Astrocyte (in vitro differentiated cells and primary cell): ENCODE data around the gene HEXIM1.

Experiments
- CTCF ChIP-seq: IDR thresholded peaks from 2 replicates; pipeline ENCODE4 v1.5.1; 2011; ENCODE audit warnings: low read depth, mild to moderate bottlenecking, inconsistent platforms, low read length, moderate library complexity; ENCODE audit not compliant: insufficient read depth
- EZH2 ChIP-seq: IDR thresholded peaks from 2 replicates; pipeline ENCODE4 v1.6.1; 2012; ENCODE audit warnings: mild to moderate bottlenecking, low read length, inconsistent platforms; ENCODE audit not compliant: insufficient read depth

- TF ChIP-seq EZH2 = no peak
- TF ChIP-seq CTCF = no peak
These were observed 42.2 kb upstream of the HEXIM1 start for GRCh38 chr17:45106096-45106495.
